Coronary artery (tissue), 2 donors: ENCODE data around the gene PPM1G.
A peak's percentile ranks its signal among the peaks of the same experiment; 100 is the strongest.

Experiments
- DNase-seq: peaks from one replicate; pipeline ENCODE4 v3.0.0-alpha.2; 2017; ENCODE audit warnings: low spot score
- H3K27ac ChIP-seq, 2 donors: fragments of 200-600 bp; sonication (generic); one replicate each; pipeline ENCODE4 v1.5.1; 2016 to 2019
- H3K4me3 ChIP-seq: fragments of 200-600 bp; sonication (generic); 2 replicates; pipeline ENCODE4 v1.5.1; 2016; ENCODE audit warnings: mild to moderate bottlenecking, moderate library complexity
- TF ChIP-seq, protein P1 (sequence below): fragments of 200-600 bp; sonication (generic); IDR thresholded peaks from one replicate; pipeline ENCODE4 v1.5.1; 2019; ENCODE audit warnings: antibody characterized with exemption

PPM1G gene

DNA sequence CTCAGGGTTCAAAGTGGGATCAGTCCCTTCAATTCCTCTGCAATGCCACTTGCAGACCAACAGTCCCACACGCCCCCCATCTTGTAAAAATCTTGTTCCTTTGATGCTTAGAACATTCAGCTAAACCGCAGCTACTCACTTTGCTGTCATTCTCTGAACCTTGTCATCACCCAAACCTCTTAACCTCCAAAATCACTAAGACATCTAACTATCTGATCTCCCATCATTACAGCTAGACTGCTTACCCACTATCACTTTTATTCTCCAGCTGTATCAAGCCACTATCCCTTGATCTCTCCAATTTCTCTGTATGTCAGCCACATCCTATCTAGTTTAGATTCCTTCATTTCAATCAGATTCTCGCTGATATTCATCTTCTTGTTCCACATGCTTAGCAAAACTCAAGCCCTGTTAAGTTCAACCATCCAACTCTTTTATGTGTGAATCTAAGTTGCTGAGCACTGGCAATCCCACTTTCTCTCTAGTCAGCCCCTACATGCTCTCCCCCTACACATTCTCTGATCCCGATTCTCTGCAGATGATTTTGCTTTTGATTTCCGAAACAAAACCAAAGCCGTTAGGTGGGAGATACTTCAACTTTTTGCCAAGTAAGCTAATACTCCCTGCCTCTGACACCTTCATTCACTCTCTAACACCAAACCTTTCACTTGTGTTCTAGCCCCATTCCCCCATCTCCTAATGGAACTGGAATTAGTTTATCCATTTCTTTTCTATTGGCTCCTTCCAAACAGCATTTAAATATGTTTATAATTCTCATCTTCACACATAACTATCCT lies 57.4 kb downstream of the PPM1G start:
- TF ChIP-seq, protein P1, sequence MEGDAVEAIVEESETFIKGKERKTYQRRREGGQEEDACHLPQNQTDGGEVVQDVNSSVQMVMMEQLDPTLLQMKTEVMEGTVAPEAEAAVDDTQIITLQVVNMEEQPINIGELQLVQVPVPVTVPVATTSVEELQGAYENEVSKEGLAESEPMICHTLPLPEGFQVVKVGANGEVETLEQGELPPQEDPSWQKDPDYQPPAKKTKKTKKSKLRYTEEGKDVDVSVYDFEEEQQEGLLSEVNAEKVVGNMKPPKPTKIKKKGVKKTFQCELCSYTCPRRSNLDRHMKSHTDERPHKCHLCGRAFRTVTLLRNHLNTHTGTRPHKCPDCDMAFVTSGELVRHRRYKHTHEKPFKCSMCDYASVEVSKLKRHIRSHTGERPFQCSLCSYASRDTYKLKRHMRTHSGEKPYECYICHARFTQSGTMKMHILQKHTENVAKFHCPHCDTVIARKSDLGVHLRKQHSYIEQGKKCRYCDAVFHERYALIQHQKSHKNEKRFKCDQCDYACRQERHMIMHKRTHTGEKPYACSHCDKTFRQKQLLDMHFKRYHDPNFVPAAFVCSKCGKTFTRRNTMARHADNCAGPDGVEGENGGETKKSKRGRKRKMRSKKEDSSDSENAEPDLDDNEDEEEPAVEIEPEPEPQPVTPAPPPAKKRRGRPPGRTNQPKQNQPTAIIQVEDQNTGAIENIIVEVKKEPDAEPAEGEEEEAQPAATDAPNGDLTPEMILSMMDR, result no peak
- Histone ChIP-seq H3K4me3 (no peak overlapping the region), H3K27ac (no peak overlapping the region)
- DNase-seq, result no peak

DNA sequence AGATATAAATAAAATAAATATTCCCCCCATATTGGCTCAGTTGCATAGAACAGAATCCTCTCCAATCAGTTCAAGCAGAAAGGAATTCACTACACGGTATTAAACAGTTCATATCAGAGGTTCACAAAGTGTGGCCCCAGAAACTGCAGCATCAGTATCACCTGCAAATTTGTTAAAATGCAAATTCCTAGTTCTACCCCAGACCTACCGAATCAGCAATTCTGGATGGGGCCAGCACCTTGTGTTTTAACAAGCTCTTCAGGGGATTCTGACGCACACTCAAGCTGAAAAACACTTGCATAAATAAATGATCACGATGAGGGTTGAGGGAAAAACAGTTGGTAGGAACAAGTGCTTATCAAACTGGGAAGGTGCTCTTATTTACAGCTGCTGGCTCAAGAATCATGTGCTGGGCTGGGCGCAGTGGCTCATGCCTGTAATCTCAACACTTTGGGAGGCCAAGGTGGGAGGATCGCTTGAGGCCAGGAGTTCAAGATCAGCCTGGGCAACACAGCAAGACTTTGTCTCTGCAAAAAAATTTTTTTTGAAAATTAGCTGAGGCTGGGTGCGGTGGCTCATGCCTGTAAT lies 59.2 kb downstream of the PPM1G start:
- Histone ChIP-seq H3K27ac (no peak overlapping the region), H3K4me3 (no peak overlapping the region)
- DNase-seq, result no peak
- TF ChIP-seq, protein P1, result no peak

GRCh38 chr2:27347641-27348040 lies 61.8 kb downstream of the PPM1G start:
- Histone ChIP-seq H3K4me3 (no peak overlapping the region), H3K27ac (peak overlapping the region in 1 of 2 donors; percentile 26)
- DNase-seq, result no peak
- TF ChIP-seq, protein P1, result no peak

- TF ChIP-seq, protein P1, result no peak
- no peak for DNase-seq
- H3K27ac ChIP-seq, result no peak overlapping the region
- no peak overlapping the region for H3K4me3 ChIP-seq
Measured at GRCh38 chr2:27336173-27336572, 73.2 kb downstream of the PPM1G start.

DNA sequence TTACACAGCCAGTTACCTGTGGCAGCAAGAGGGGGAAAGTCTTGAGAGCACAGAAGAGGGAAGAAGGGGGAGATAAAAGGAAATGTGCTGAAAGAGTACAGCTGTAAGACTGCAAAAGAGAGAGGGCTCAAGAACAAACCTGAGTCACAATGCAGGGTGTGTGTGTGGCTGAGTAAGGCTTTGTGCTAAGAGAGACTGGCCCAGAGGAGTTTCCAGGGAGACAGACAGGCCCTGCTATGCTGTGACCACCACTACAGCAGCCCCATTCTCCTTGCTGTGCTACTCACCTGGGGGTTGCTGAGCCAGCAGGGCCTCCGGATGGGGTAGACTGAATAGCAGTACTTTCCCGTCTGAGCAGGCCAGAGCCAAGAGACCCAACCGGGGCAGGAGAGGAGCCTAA lies 74.1 kb downstream of the PPM1G start:
- Histone ChIP-seq H3K27ac (no peak overlapping the region), H3K4me3 (no peak overlapping the region)
- no peak for DNase-seq
- TF ChIP-seq, protein P1, result no peak
